ENCODE data around the gene TRIM72. TPM values are rescaled to one million over a fixed set of nuclear protein-coding genes. Genes with fewer than 3 reads are reported as not detected.
A peak's percentile ranks its signal among the peaks of the same experiment; 100 is the strongest.
"Not testable (repeated sequence)": the region's sequence is repeated elsewhere in the genome, so short reads cannot be mapped to it uniquely, and the experiment has no call there.

Gene TRIM72
- polyA plus RNA-seq, 1 donor, result 98.3 TPM

- DNase-seq, result no peak
These were observed 23.0 kb upstream of the TRIM72 start for GRCh38 chr16:31190818-31191444.

GRCh38 chr16:31191697-31192428 lies 22.1 kb upstream of the TRIM72 start:
- no peak for DNase-seq

- no peak for DNase-seq
These were observed 20.9 kb upstream of the TRIM72 start for GRCh38 chr16:31192856-31193642.

DNA sequence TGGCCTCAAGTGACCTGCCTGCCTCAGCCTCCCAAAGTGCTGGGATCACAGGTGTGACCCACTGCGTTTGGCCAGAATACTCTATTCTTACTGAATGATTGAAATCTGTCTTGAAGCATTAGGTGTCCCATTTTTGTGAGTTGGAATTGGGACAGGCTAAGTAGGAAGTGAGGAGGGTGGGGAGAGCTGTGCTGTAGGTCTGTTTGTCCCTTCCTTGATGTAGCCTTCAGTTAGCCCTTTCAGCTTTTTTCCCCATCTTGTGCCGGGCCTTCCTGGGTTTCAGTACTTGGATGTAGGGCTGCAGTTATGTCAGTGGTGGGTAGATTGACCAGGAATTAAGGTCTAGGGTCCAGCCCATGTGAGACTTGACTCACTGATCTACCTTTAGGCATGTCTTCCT lies 20.0 kb upstream of the TRIM72 start:
- no peak for DNase-seq

DNA sequence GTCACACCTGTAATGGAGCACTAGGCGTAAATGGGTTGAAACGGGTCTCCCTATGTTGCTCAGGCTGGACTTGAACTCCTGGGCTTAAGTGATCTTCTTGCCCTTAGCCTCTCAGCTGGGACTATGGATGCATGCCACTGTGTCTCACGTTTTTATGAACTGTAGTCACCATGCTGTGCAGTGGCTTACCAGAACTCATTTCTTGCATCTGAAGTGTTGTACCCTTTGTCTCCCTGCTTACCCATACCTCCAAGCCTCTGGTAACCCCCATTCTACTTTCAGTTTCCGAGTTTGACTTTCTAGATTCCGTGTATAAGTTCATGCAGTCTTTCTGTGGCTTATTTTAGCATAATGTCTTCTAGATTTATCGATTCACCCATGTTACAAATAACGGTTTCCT lies 19.0 kb upstream of the TRIM72 start:
- DNase-seq, result no peak

- DNase-seq, result not testable (repeated sequence)
These were observed 18.1 kb upstream of the TRIM72 start for GRCh38 chr16:31195861-31196260.

GRCh38 chr16:31196324-31197088 lies 17.4 kb upstream of the TRIM72 start:
- DNase-seq, result no peak

DNA sequence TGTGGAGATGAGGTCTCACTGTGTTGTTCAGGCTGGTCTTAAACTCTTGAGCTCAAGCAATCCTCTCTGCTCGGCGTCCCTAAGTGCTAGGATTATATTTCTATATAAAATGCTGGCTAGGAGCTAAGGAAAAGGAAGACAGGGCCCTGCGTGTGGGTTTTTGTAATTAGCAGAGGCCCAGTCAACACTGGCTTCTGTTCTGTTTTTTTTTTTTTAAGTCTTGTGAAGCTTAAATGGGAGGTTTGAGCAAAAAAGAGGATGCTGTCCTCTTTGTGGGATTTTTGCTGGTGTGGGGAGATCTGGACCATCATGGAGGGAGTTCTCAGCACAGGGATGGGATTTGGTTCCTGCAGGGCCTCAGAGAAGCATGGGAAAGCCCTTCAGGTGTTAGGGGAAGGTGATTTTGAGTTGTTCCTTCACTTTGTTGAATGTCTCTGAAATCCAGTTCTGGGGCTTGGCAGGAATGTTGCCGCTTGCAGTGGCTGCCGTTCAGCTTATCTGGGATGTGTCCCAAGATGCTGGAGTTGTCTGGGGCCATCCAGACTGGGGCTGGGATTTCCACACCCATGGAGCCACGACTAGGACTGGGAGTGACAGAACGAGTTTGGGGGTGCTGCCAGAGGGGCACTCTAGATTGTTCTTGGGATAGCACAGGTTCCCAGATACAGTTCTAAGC lies 15.6 kb upstream of the TRIM72 start:
- DNase-seq, result no peak

DNA sequence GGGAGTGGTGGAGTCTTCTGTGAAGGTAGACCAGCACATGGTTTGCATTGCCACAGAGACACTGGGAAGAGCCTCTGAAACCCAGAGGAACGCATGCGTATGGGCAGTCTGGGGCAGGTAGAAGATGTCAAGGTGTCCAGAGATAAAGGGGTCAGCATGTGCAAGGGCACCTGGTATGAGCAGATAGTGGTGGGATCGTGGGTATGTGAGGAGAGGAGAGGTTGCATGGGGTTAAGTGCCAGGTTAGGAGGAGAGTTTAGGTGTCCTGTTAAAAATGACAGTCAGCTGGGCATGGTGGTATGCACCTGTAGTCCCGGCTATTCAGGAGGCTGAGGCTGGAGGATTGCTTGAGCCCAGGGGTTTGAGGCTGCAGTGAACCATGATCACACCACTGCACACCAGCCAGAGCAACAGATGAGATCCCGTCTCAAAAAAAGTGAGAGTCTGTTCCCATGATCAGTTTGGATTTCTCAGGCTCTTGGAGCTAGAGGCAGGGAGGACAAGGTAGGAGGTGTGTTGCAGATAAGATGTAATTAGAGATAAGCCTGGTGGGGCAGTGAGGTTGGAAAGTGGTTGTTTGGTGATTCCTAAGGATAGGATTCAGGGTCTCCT lies 14.4 kb upstream of the TRIM72 start:
- no peak for DNase-seq

GRCh38 chr16:31200111-31200510 lies 13.8 kb upstream of the TRIM72 start:
- DNase-seq, result not testable (repeated sequence)

- DNase-seq, result no peak
These were observed 12.9 kb upstream of the TRIM72 start for GRCh38 chr16:31200821-31201568.

DNA sequence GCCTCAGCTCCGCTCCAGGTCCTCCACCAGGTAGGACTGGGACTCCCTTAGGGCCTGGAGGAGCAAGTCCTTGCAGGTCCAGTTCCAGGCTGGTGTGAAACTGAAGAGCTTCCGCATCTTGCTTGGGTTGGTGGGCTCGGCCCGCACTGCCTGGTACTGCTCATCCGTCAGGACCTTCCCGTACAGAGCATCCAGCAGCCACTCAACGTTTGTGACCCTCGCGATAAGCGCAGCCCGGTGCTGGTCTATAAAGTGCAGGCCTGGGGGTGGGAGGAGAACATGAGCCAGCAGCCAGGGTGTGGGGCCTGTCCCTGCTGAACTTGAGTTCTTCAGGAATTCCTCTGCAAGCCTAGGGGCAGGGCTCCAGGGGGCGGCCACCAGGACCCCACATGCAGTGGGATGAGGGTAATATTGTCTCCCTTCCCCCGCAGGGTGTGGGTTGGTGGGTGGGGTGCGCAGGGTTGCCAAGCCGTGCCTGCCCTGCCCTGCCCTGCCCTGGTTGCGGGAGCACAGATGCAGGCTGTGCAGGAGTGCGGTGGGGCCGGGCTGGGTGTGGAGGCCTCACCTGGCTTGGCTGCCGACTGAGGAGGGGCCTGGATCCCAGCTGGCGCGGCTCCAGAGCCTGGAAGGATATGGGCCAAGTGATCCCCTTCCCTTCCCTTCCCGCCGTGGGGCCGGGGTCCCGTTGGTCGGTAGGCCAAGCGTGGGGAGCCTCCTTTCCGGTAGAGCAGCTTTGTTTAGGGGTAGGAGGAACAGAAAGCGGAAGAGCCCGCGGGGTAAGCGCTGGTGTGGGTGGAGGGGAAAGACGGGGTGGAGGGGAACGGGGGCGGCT lies 12.1 kb upstream of the TRIM72 start:
- no peak for DNase-seq

GRCh38 chr16:31202414-31203375 lies 11.2 kb upstream of the TRIM72 start, which contains the start of gene PYCARD:
Gene PYCARD, minus strand, starts transcription at chr16:31202760. Its CDS starts 70 bp downstream, at chr16:31202690.
- peak; percentile 43 for DNase-seq

DNA sequence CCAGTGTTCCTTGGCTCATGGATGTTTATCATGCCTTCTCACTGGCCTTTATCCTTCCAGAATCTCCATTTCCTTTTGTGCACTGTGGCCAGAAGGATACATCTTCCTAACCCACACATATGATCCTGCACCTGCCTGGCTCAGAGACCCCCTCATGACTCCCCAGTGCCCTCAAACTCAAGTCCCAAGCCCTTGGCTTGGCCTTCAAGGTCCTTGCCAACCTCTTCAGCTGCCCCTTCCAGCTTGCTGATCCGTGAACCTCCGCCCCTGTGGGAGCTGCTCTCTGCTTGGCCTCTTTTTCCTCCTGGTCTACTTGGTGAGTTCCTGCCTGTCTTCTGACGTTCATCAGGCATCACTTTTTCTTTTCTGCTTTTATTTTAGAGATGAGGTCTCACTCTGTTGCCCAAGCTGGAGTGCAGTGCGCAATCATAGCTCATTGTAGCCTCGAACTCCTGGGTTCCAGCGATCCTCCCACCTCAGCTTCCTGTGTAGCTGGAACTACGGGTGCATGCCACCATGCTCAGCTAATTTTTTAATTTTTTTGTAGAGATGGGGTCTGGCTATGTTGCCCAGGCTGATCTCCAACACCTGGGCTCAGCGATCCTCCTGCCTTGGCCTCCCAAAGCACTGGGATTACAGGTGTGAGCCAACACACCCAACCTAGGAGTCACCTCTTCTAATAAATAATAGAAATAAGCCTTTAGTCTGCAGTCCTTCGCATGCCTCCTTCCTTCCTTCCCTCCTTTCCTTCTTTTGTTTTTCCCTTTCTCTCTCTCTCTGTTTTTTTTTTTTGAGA lies 8.8 kb upstream of the TRIM72 start:
- DNase-seq, result no peak

DNA sequence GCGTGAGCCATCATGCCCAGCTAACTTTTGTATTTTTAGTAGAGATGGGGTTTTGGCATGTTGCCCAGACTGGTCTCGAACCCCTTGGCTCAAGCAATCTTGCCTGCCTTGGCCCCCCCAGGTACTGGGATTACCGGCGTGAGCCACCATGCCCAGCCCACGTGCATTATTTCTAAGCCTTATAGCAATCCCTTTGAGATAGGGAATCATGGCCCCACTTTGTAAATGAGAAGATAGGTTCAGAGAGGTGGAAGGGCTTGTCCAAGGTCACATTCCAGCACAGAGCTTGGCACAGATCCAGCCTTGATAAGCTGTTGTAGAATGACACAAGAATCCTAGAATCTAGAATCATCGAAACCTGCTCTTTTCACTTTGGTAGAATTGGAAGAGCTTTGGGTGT lies 7.1 kb upstream of the TRIM72 start:
- no peak for DNase-seq

DNA sequence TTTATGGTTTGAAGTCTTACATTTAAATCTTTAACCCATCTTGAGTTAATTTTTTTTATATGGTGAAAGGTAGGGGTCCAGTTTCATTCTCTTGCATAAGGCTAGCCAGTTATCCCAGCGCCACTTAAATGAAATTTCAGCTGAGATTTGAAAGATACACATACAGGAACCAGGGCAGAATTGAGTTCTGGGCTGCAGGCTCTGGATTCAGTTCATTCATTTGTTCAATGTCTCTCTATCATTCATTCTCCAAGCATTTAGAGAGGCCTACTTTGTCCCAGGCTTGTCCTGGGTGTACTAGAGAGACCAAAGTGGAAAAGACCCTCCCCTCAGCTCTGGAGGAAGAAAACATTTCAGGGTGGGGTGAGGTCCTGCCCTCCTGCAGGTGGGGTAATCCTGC lies 577 bp upstream of the TRIM72 start:
- DNase-seq, result no peak

DNA sequence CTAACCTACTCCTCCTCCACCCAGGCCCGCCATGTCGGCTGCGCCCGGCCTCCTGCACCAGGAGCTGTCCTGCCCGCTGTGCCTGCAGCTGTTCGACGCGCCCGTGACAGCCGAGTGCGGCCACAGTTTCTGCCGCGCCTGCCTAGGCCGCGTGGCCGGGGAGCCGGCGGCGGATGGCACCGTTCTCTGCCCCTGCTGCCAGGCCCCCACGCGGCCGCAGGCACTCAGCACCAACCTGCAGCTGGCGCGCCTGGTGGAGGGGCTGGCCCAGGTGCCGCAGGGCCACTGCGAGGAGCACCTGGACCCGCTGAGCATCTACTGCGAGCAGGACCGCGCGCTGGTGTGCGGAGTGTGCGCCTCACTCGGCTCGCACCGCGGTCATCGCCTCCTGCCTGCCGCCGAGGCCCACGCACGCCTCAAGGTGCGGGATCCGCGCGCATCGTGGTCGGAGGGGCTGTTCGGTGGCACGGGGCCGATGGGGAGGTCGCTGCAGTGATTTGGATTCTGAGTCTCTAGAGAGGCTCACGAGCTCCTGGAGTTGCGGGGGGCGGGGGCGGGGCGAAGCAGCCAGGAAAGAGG lies 878 bp downstream of the TRIM72 start:
- DNase-seq, result no peak

All from hindlimb muscle (tissue), 1 donor.